ENCODE measurements around the gene STRA8.

Gene STRA8

GRCh38 chr7:135260470-135260869, 26.8 kb downstream of the STRA8 start:
- Histone ChIP-seq H3K27ac (no peak overlapping the region), H3K9me3 (ENCODE audit: low read depth, low read length) (no peaks in the 10 kb centered on the region), H3K36me3 (ENCODE audit: insufficient read depth, low read length) (no peaks in the 10 kb centered on the region), H3K4me3 (no peak overlapping the region), H3K9ac (ENCODE audit: insufficient read length) (no peak overlapping the region)
- TF ChIP-seq POLR2AphosphoS5 (IDR thresholded peaks at IDR 0.05; ENCODE audit: borderline replicate concordance, low read depth, low read length) (no peak), FOXP2 (optimal IDR thresholded peaks at IDR 0.05; ENCODE audit: control extremely low read depth, extremely low read length, insufficient read depth) (no peak), EZH2 (IDR thresholded peaks at IDR 0.05) (no peak)
- no peak for DNase-seq (ENCODE audit: low read depth, low spot score)

- no peak overlapping the region for H3K4me3 ChIP-seq
- DNase-seq (ENCODE audit: low read depth, low spot score): no peak
These were observed 27.5 kb downstream of the STRA8 start for GRCh38 chr7:135260930-135261721.

GRCh38 chr7:135262623-135263320, 29.1 kb downstream of the STRA8 start:
- Histone ChIP-seq H3K4me3 (no peak overlapping the region), H3K36me3 (ENCODE audit: insufficient read depth, low read length) (no peaks in the 10 kb centered on the region), H3K27ac (no peak overlapping the region), H3K9ac (ENCODE audit: insufficient read length) (no peak overlapping the region), H3K9me3 (ENCODE audit: low read depth, low read length) (no peaks in the 10 kb centered on the region)
- TF ChIP-seq FOXP2 (optimal IDR thresholded peaks at IDR 0.05; ENCODE audit: control extremely low read depth, extremely low read length, insufficient read depth) (no peak), POLR2AphosphoS5 (IDR thresholded peaks at IDR 0.05; ENCODE audit: borderline replicate concordance, low read depth, low read length) (no peak), EZH2 (IDR thresholded peaks at IDR 0.05) (no peak)
- no peak for DNase-seq (ENCODE audit: low read depth, low spot score)

More at GRCh38 chr7:135260930-135261721, 27.5 kb downstream of the STRA8 start:
- Histone ChIP-seq H3K36me3 (ENCODE audit: insufficient read depth, low read length) (no peaks in the 10 kb centered on the region), H3K9me3 (ENCODE audit: low read depth, low read length) (no peaks in the 10 kb centered on the region), H3K9ac (ENCODE audit: insufficient read length) (no peak overlapping the region), H3K27ac (no peak overlapping the region)
- TF ChIP-seq POLR2AphosphoS5 (IDR thresholded peaks at IDR 0.05; ENCODE audit: borderline replicate concordance, low read depth, low read length): no peak
- no peak for TF ChIP-seq FOXP2 (optimal IDR thresholded peaks at IDR 0.05; ENCODE audit: control extremely low read depth, extremely low read length, insufficient read depth)
- TF ChIP-seq EZH2 (IDR thresholded peaks at IDR 0.05): no peak

GRCh38 chr7:135263321-135263970, 29.8 kb downstream of the STRA8 start:
- H3K27ac ChIP-seq: no peak overlapping the region
- H3K4me3 ChIP-seq: no peak overlapping the region
- TF ChIP-seq FOXP2 (optimal IDR thresholded peaks at IDR 0.05; ENCODE audit: control extremely low read depth, extremely low read length, insufficient read depth) (no peak), POLR2AphosphoS5 (IDR thresholded peaks at IDR 0.05; ENCODE audit: borderline replicate concordance, low read depth, low read length) (no peak), EZH2 (IDR thresholded peaks at IDR 0.05) (no peak)

DNA sequence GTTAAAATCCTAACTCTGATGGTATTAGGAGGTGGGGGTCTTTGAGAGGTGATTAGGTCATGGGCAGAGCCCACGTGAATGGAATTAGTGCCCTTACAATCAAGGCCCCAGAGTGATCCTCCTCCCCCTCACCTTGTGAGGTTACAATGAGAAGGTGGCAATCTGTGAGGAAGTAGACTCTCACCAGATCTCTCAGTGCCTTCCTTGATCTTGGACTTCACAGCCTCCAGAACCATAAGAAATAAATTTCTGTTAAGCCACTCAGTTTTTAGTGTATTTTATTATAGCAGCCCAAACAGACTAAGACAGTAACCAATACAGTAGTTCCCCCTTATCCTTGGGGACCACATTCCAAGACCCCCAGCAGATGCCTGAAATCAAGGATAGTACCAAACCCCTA, 32.0 kb downstream of the STRA8 start:
- Histone ChIP-seq H3K4me3 (no peak overlapping the region), H3K36me3 (ENCODE audit: insufficient read depth, low read length) (no peaks in the 10 kb centered on the region), H3K27ac (no peak overlapping the region), H3K9ac (ENCODE audit: insufficient read length) (no peak overlapping the region), H3K9me3 (ENCODE audit: low read depth, low read length) (no peaks in the 10 kb centered on the region)
- DNase-seq (ENCODE audit: low read depth, low spot score): no peak
- TF ChIP-seq POLR2AphosphoS5 (IDR thresholded peaks at IDR 0.05; ENCODE audit: borderline replicate concordance, low read depth, low read length): no peak
- TF ChIP-seq EZH2 (IDR thresholded peaks at IDR 0.05): no peak
- no peak for TF ChIP-seq FOXP2 (optimal IDR thresholded peaks at IDR 0.05; ENCODE audit: control extremely low read depth, extremely low read length, insufficient read depth)

More at GRCh38 chr7:135263321-135263970, 29.8 kb downstream of the STRA8 start:
- H3K36me3 ChIP-seq (ENCODE audit: insufficient read depth, low read length): no peaks in the 10 kb centered on the region
- no peak overlapping the region for H3K9ac ChIP-seq (ENCODE audit: insufficient read length)
- H3K9me3 ChIP-seq (ENCODE audit: low read depth, low read length): no peaks in the 10 kb centered on the region
- no peak for DNase-seq (ENCODE audit: low read depth, low spot score)

GRCh38 chr7:135269921-135270320, 36.3 kb downstream of the STRA8 start:
- H3K4me3 ChIP-seq: no peak overlapping the region

DNA sequence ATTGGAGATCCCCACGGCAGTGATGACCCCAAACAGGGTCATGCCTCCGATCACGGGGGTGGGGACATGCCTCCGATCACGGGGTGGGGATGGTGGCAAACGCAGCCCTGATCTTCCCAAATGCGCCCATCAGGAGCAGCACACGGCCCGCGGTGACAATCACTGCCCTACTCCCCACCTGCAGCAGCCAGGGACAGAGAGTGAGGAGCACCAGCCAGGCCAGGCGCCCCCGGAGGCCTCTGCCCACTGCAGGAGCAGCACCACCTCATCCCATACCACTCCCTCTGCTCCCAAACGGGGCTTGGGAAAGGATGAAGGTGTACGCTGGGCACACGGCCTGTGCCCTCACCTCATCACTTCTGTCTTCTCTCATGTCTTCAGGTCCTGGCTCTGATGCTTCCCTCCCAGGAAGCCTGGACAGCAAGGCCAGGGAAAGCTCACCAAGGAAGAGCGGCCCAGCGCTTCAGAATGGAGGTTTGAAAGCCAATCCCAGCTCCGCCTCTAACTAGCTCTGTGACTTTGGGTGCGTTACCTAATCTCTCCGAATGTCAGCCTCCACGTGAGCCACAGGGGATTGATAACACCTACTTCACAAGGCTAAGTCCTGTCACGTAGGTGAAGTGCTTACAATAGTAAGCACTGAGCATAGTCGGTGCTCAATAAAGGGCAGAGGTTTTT, 37.1 kb downstream of the STRA8 start:
- TF ChIP-seq EZH2 (IDR thresholded peaks at IDR 0.05) (no peak), FOXP2 (optimal IDR thresholded peaks at IDR 0.05; ENCODE audit: control extremely low read depth, extremely low read length, insufficient read depth) (no peak), POLR2AphosphoS5 (IDR thresholded peaks at IDR 0.05; ENCODE audit: borderline replicate concordance, low read depth, low read length) (no peak)
- Histone ChIP-seq H3K27ac (no peak overlapping the region), H3K9me3 (ENCODE audit: low read depth, low read length) (no peaks in the 10 kb centered on the region), H3K4me3 (no peak overlapping the region), H3K36me3 (ENCODE audit: insufficient read depth, low read length) (no peaks in the 10 kb centered on the region), H3K9ac (ENCODE audit: insufficient read length) (no peak overlapping the region)
- DNase-seq (ENCODE audit: low read depth, low spot score): no peak

More at GRCh38 chr7:135269921-135270320, 36.3 kb downstream of the STRA8 start:
- no peaks in the 10 kb centered on the region for H3K9me3 ChIP-seq (ENCODE audit: low read depth, low read length)
- TF ChIP-seq EZH2 (IDR thresholded peaks at IDR 0.05) (no peak), POLR2AphosphoS5 (IDR thresholded peaks at IDR 0.05; ENCODE audit: borderline replicate concordance, low read depth, low read length) (no peak), FOXP2 (optimal IDR thresholded peaks at IDR 0.05; ENCODE audit: control extremely low read depth, extremely low read length, insufficient read depth) (no peak)
- H3K27ac ChIP-seq: no peak overlapping the region
- no peaks in the 10 kb centered on the region for H3K36me3 ChIP-seq (ENCODE audit: insufficient read depth, low read length)
- H3K9ac ChIP-seq (ENCODE audit: insufficient read length): no peak overlapping the region
- DNase-seq (ENCODE audit: low read depth, low spot score): no peak

GRCh38 chr7:135271255-135271615, 37.6 kb downstream of the STRA8 start:
- DNase-seq (ENCODE audit: low read depth, low spot score): no peak
- TF ChIP-seq EZH2 (IDR thresholded peaks at IDR 0.05): no peak
- no peak for TF ChIP-seq POLR2AphosphoS5 (IDR thresholded peaks at IDR 0.05; ENCODE audit: borderline replicate concordance, low read depth, low read length)
- no peak for TF ChIP-seq FOXP2 (optimal IDR thresholded peaks at IDR 0.05; ENCODE audit: control extremely low read depth, extremely low read length, insufficient read depth)
- no peaks in the 10 kb centered on the region for H3K9me3 ChIP-seq (ENCODE audit: low read depth, low read length)
- no peak overlapping the region for H3K4me3 ChIP-seq
- H3K9ac ChIP-seq (ENCODE audit: insufficient read length): no peak overlapping the region
- H3K36me3 ChIP-seq (ENCODE audit: insufficient read depth, low read length): no peaks in the 10 kb centered on the region
- H3K27ac ChIP-seq: no peak overlapping the region

Measured in SK-N-MC (cell line).